ENCODE results near the gene CASP3. TPM values are rescaled to one million over a fixed set of nuclear protein-coding genes. Genes with fewer than 3 reads are reported as not detected.

CASP3 gene
- total RNA-seq, 1 experiment from 2014 or later = 65.5 TPM

GRCh38 chr4:184643731-184644130, 5.5 kb downstream of the CASP3 start:
- ChIA-PET CTCF (no interaction called here), POLR2A (ENCODE audit: low non-redundant PET) (no interaction called here)
- peaks cover 39% of the 10 kb centered on the region for H3K4me1 ChIP-seq (ENCODE audit: insufficient read depth, low read length, poor library complexity, severe bottlenecking)
- H3K9me3 ChIP-seq (ENCODE audit: low read depth, low read length, poor library complexity, severe bottlenecking) = no peaks in the 10 kb centered on the region
- intact Hi-C loops (cut with micrococcal nuclease; ENCODE audit: unreplicated experiment) = loop anchor here (10.0 kb wide), 1 partner anchor 109 kb away; no protein-coding TSS in a partner anchor
- no peak for DNase-seq (ENCODE audit: low spot score)
- H3K27ac ChIP-seq (ENCODE audit: low read depth, low read length, poor library complexity, severe bottlenecking) = no peak overlapping the region
- H3K4me3 ChIP-seq (ENCODE audit: low read depth, low read length, poor library complexity, severe bottlenecking) = no peak overlapping the region
- no peaks in the 10 kb centered on the region for H3K27me3 ChIP-seq (replicated peaks; ENCODE audit: insufficient read depth, low read depth, low read length, poor library complexity)
- TSS peak; percentile 97 for BruUV-seq (replicated peaks)
- TF ChIP-seq EZH2 (IDR thresholded peaks at IDR 0.05; ENCODE audit: borderline replicate concordance, low read depth, low read length, poor library complexity, severe bottlenecking) = no peak
- TF ChIP-seq CTCF (conservative IDR thresholded peaks at IDR 0.05; ENCODE audit: low read depth, low read length) = no peak
- H3K36me3 ChIP-seq (ENCODE audit: insufficient read depth, low read length, poor library complexity, severe bottlenecking) = no peaks in the 10 kb centered on the region

GRCh38 chr4:184641451-184641850, 7.8 kb downstream of the CASP3 start:
- POLR2A ChIA-PET (ENCODE audit: low non-redundant PET) = no interaction called here
- CTCF ChIA-PET = no interaction called here
- peaks cover 16% of the 10 kb centered on the region for H3K36me3 ChIP-seq (ENCODE audit: insufficient read depth, low read length, poor library complexity, severe bottlenecking)
- TF ChIP-seq EZH2 (IDR thresholded peaks at IDR 0.05; ENCODE audit: borderline replicate concordance, low read depth, low read length, poor library complexity, severe bottlenecking) (no peak), CTCF (conservative IDR thresholded peaks at IDR 0.05; ENCODE audit: low read depth, low read length) (no peak)
- no peak for DNase-seq (ENCODE audit: low spot score)
- no TSS peak for BruUV-seq (replicated peaks)
- H3K4me1 ChIP-seq (ENCODE audit: insufficient read depth, low read length, poor library complexity, severe bottlenecking) = peaks cover 26% of the 10 kb centered on the region
- H3K27me3 ChIP-seq (replicated peaks; ENCODE audit: insufficient read depth, low read depth, low read length, poor library complexity) = no peaks in the 10 kb centered on the region
- no peak overlapping the region for H3K27ac ChIP-seq (ENCODE audit: low read depth, low read length, poor library complexity, severe bottlenecking)
- intact Hi-C loops (cut with micrococcal nuclease; ENCODE audit: unreplicated experiment) = loop anchor here (10.0 kb wide), 1 partner anchor 107 kb away; no protein-coding TSS in a partner anchor
- H3K9me3 ChIP-seq (ENCODE audit: low read depth, low read length, poor library complexity, severe bottlenecking) = no peaks in the 10 kb centered on the region
- no peak overlapping the region for H3K4me3 ChIP-seq (ENCODE audit: low read depth, low read length, poor library complexity, severe bottlenecking)

- Histone ChIP-seq H3K4me1 (ENCODE audit: insufficient read depth, low read length, poor library complexity, severe bottlenecking) (peaks cover 22% of the 10 kb centered on the region), H3K27ac (ENCODE audit: low read depth, low read length, poor library complexity, severe bottlenecking) (no peak overlapping the region), H3K27me3 (replicated peaks; ENCODE audit: insufficient read depth, low read depth, low read length, poor library complexity) (no peaks in the 10 kb centered on the region), H3K4me3 (ENCODE audit: low read depth, low read length, poor library complexity, severe bottlenecking) (no peak overlapping the region), H3K36me3 (ENCODE audit: insufficient read depth, low read length, poor library complexity, severe bottlenecking) (peaks cover 17% of the 10 kb centered on the region), H3K9me3 (ENCODE audit: low read depth, low read length, poor library complexity, severe bottlenecking) (no peaks in the 10 kb centered on the region)
- no TSS peak for BruUV-seq (replicated peaks)
- TF ChIP-seq EZH2 (IDR thresholded peaks at IDR 0.05; ENCODE audit: borderline replicate concordance, low read depth, low read length, poor library complexity, severe bottlenecking) = no peak
- no peak for TF ChIP-seq CTCF (conservative IDR thresholded peaks at IDR 0.05; ENCODE audit: low read depth, low read length)
- CTCF ChIA-PET = no interaction called here
- no peak for DNase-seq (ENCODE audit: low spot score)
- POLR2A ChIA-PET (ENCODE audit: low non-redundant PET) = no interaction called here
- intact Hi-C loops (cut with micrococcal nuclease; ENCODE audit: unreplicated experiment) = loop anchor here (10.0 kb wide), 1 partner anchor 106 kb away; no protein-coding TSS in a partner anchor
Measured at GRCh38 chr4:184641022-184641421, 8.2 kb downstream of the CASP3 start.
